HEK293 (cell line): ENCODE results near the gene NID1.
A peak's percentile ranks its signal among the peaks of the same experiment; 100 is the strongest.

ENCODE experiments used
- CTCF ChIA-PET: fragments of 350-600 bp; formaldehyde crosslinking; extraction: SDS; loops from one replicate; lab custom pipeline; 2021; ENCODE audit warnings: antibody characterized with exemption; lab: Yijun Ruan, JAX
- POLR2A ChIA-PET: fragments of 300-600 bp; formaldehyde crosslinking; extraction: SDS; loops from one replicate; lab custom pipeline; 2020; ENCODE audit warnings: antibody characterized with exemption, inconsistent platforms; lab: Yijun Ruan, JAX
- H3K27ac ChIP-seq: fragments of 200-500 bp; sonication (Bioruptor generic); 2 replicates; pipeline ENCODE4 v1.5.1; 2014; ENCODE audit warnings: low read depth, low read length, control low read depth, inconsistent platforms; ENCODE audit errors: extremely low read depth
- H3K36me3 ChIP-seq, 2 experiments: fragments of 200-500 bp in 1 of 2; sonication (Bioruptor generic) in 1 of 2; 1 replicate in 1 of 2; 2 replicates in 1 of 2; pipeline ENCODE4 v1.5.1; 2014 to 2017; ENCODE audit warnings: inconsistent platforms in 2 of 2, low read length in 2 of 2; ENCODE audit not compliant: control insufficient read depth in 2 of 2, insufficient read depth in 1 of 2
- H3K4me1 ChIP-seq: fragments of 200-500 bp; sonication (Bioruptor generic); 2 replicates; pipeline ENCODE4 v1.5.1; 2014; ENCODE audit warnings: mild to moderate bottlenecking, low read length, inconsistent platforms; ENCODE audit not compliant: control insufficient read depth, insufficient read depth
- H3K4me3 ChIP-seq: 2 replicates; pipeline ENCODE4 v1.5.1; 2011; ENCODE audit warnings: low read depth, mild to moderate bottlenecking, control low read depth, low read length, moderate library complexity
- H3K9me3 ChIP-seq: fragments of 200-500 bp; sonication (Bioruptor generic); 2 replicates; pipeline ENCODE4 v1.5.1; 2014; ENCODE audit warnings: low read depth, low read length, inconsistent platforms; ENCODE audit not compliant: control insufficient read depth, insufficient read depth
- BCL11A ChIP-seq: fragments of 450-650 bp; formaldehyde crosslinking; IDR thresholded peaks from 2 replicates; pipeline ENCODE4 v1.5.1; 2016; ENCODE audit warnings: low read depth, missing biosample characterization, missing genetic modification characterization
- GLIS2 ChIP-seq: fragments of 450-650 bp; formaldehyde crosslinking; IDR thresholded peaks from 2 replicates; pipeline ENCODE4 v1.5.1; 2016; ENCODE audit warnings: missing biosample characterization, missing genetic modification characterization
- IKZF3 ChIP-seq: fragments of 450-650 bp; IDR thresholded peaks from 2 replicates; pipeline ENCODE4 v1.5.0; 2018; ENCODE audit warnings: missing biosample characterization, mild to moderate bottlenecking, missing genetic modification characterization, moderate library complexity
- KLF17 ChIP-seq: fragments of 450-650 bp; formaldehyde crosslinking; IDR thresholded peaks from 2 replicates; pipeline ENCODE4 v1.5.1; 2016; ENCODE audit warnings: missing biosample characterization, missing genetic modification characterization
- ZBTB7A ChIP-seq: fragments of 450-650 bp; formaldehyde crosslinking; IDR thresholded peaks from 2 replicates; pipeline ENCODE4 v1.5.1; 2016; ENCODE audit warnings: low read depth, missing biosample characterization, missing genetic modification characterization
- ZNF112 ChIP-seq: fragments of 450-650 bp; formaldehyde crosslinking; IDR thresholded peaks from 2 replicates; pipeline ENCODE4 v1.5.0; 2017; ENCODE audit warnings: missing biosample characterization, missing genetic modification characterization
- ZNF121 ChIP-seq: fragments of 450-650 bp; formaldehyde crosslinking; IDR thresholded peaks from 2 replicates; pipeline ENCODE4 v1.5.1; 2016; ENCODE audit warnings: missing biosample characterization, missing genetic modification characterization
- ZNF174 ChIP-seq: fragments of 450-650 bp; formaldehyde crosslinking; IDR thresholded peaks from 2 replicates; pipeline ENCODE4 v1.5.0; 2017; ENCODE audit warnings: missing biosample characterization, mild to moderate bottlenecking, missing genetic modification characterization
- ZNF24 ChIP-seq: fragments of 450-650 bp; formaldehyde crosslinking; IDR thresholded peaks from 2 replicates; pipeline ENCODE4 v1.5.1; 2016; ENCODE audit warnings: missing biosample characterization, missing genetic modification characterization
- ZNF26 ChIP-seq: fragments of 450-650 bp; formaldehyde crosslinking; IDR thresholded peaks from 2 replicates; pipeline ENCODE4 v1.5.1; 2016; ENCODE audit warnings: missing biosample characterization, missing genetic modification characterization
- ZNF404 ChIP-seq: fragments of 450-650 bp; formaldehyde crosslinking; IDR thresholded peaks from 2 replicates; pipeline ENCODE4 v1.5.1; 2017; ENCODE audit warnings: missing biosample characterization, missing genetic modification characterization
- ZNF549 ChIP-seq: fragments of 450-650 bp; IDR thresholded peaks from 2 replicates; pipeline ENCODE4 v1.5.1; 2018; ENCODE audit warnings: missing biosample characterization, missing genetic modification characterization, mild to moderate bottlenecking, inconsistent platforms, moderate library complexity
- ZNF610 ChIP-seq: fragments of 450-650 bp; formaldehyde crosslinking; IDR thresholded peaks from 2 replicates; pipeline ENCODE4 v1.5.1; 2016; ENCODE audit warnings: missing biosample characterization, missing genetic modification characterization, borderline replicate concordance
- ZNF664 ChIP-seq: fragments of 450-650 bp; formaldehyde crosslinking; IDR thresholded peaks from 2 replicates; pipeline ENCODE4 v1.5.1; 2016; ENCODE audit warnings: missing biosample characterization, missing genetic modification characterization
- ZNF747 ChIP-seq: fragments of 450-650 bp; formaldehyde crosslinking; IDR thresholded peaks from 2 replicates; pipeline ENCODE4 v1.5.1; 2016; ENCODE audit warnings: missing biosample characterization, missing genetic modification characterization
- ZNF768 ChIP-seq: fragments of 450-650 bp; formaldehyde crosslinking; IDR thresholded peaks from 2 replicates; pipeline ENCODE4 v1.5.1; 2018; ENCODE audit warnings: missing biosample characterization, mild to moderate bottlenecking, missing genetic modification characterization
- TF ChIP-seq, protein P1 (sequence below): fragments of 450-650 bp; formaldehyde crosslinking; IDR thresholded peaks from 2 replicates; pipeline ENCODE4 v1.5.1; 2016; ENCODE audit warnings: missing biosample characterization, missing genetic modification characterization
- TF ChIP-seq, protein P2 (sequence below): fragments of 450-650 bp; formaldehyde crosslinking; IDR thresholded peaks from 2 replicates; pipeline ENCODE4 v1.5.1; 2017; ENCODE audit warnings: missing biosample characterization, missing genetic modification characterization
- TF ChIP-seq, protein P3 (sequence below): fragments of 450-650 bp; formaldehyde crosslinking; IDR thresholded peaks from 2 replicates; pipeline ENCODE4 v1.5.1; 2016; ENCODE audit warnings: missing biosample characterization, missing genetic modification characterization
- TF ChIP-seq, protein P4 (sequence below): fragments of 450-650 bp; formaldehyde crosslinking; IDR thresholded peaks from 2 replicates; pipeline ENCODE4 v1.5.1; 2016; ENCODE audit warnings: missing biosample characterization, missing genetic modification characterization

The NID1 gene

GRCh38 chr1:236063919-236064673 is 794 bp downstream of the NID1 start (continued):
- TF ChIP-seq, protein P1, sequence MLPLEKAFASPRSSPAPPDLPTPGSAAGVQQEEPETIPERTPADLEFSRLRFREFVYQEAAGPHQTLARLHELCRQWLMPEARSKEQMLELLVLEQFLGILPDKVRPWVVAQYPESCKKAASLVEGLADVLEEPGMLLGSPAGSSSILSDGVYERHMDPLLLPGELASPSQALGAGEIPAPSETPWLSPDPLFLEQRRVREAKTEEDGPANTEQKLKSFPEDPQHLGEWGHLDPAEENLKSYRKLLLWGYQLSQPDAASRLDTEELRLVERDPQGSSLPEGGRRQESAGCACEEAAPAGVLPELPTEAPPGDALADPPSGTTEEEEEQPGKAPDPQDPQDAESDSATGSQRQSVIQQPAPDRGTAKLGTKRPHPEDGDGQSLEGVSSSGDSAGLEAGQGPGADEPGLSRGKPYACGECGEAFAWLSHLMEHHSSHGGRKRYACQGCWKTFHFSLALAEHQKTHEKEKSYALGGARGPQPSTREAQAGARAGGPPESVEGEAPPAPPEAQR (tag by site-specific recombination), result no peak

DNA sequence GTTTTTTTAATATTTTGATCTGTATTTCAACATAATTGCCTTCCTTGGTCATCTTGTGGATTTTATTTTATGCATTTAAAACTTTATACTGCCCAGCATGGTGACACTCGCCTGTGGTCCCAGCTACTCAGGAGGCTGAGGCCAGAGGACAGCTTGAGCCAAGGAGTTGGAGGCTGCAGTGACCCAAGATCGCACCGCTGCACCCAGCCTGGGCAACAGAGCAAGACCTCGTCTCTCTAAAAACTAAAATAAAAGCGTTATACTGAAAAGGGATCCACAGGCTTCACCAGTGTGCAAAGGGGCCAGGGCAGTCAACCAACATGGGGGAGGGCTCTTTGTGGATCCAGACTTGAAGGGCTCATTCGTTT is 1.4 kb downstream of the NID1 start:
- H3K36me3 ChIP-seq, result peaks cover 3 to 4% of the 10 kb centered on the region in 2 experiments; a peak in 2 of 3 replicates
- ChIA-PET CTCF (interaction anchor here (0.7 to 1.4 kb wide), 3 partner anchors 10 to 454 kb away, joined by 3 to 6 read pairs (median 4); no protein-coding TSS in a partner anchor), POLR2A (interaction anchor here (0.6 to 1.5 kb wide), 3 partner anchors 91 to 559 kb away, joined by 3 to 4 read pairs (median 4); partner anchors contain the start of gene B3GALNT2)
- TF ChIP-seq BCL11A (tag by site-specific recombination) (no peak), ZNF404 (tag by site-specific recombination) (no peak), ZNF664 (tag by site-specific recombination) (no peak), ZNF121 (tag by site-specific recombination) (peak; percentile 95), ZNF610 (tag by site-specific recombination) (0 out of 2 replicates have a peak, but pooled peaks have one; percentile 1), IKZF3 (tag by site-specific recombination) (no peak), ZNF768 (tag by site-specific recombination) (no peak)
- TF ChIP-seq, protein P2, sequence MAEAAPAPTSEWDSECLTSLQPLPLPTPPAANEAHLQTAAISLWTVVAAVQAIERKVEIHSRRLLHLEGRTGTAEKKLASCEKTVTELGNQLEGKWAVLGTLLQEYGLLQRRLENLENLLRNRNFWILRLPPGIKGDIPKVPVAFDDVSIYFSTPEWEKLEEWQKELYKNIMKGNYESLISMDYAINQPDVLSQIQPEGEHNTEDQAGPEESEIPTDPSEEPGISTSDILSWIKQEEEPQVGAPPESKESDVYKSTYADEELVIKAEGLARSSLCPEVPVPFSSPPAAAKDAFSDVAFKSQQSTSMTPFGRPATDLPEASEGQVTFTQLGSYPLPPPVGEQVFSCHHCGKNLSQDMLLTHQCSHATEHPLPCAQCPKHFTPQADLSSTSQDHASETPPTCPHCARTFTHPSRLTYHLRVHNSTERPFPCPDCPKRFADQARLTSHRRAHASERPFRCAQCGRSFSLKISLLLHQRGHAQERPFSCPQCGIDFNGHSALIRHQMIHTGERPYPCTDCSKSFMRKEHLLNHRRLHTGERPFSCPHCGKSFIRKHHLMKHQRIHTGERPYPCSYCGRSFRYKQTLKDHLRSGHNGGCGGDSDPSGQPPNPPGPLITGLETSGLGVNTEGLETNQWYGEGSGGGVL, result no peak
- H3K27ac ChIP-seq, result peak overlapping the region; percentile 74; the same call in 1 of the 2 replicates
- peak overlapping the region; percentile 82 for H3K4me3 ChIP-seq
- H3K9me3 ChIP-seq, result no peaks in the 10 kb centered on the region
- peaks cover 2% of the 10 kb centered on the region; the same call in 1 of the 2 replicates for H3K4me1 ChIP-seq

DNA sequence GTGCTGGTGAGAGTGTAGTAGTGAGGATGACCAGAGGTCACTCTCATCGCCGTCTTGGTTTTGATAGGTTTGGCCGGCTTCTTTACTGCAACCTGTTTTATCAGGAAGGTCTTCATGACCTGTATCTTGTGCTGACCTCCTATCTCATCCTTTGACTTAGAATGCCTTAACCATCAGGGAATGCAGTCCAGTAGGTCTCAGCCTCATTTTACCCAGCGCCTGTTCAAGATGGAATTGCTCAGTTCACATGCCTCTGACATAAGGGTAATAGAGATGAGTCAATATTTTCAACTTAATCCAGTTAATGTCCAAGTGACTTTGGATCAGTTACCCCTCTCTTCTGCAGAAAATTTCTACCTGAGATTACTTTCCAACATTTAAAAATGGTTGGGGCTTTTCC is 4.6 kb downstream of the NID1 start:
- TF ChIP-seq ZBTB7A (no peak), KLF17 (tag by site-specific recombination) (no peak), GLIS2 (tag by site-specific recombination) (no peak), ZNF174 (tag by site-specific recombination) (no peak), ZNF747 (tag by site-specific recombination) (no peak), ZNF112 (no peak), ZNF26 (tag by site-specific recombination) (no peak), ZNF549 (tag by site-specific recombination) (no peak), ZNF24 (tag by site-specific recombination) (no peak)
- TF ChIP-seq, protein P3, sequence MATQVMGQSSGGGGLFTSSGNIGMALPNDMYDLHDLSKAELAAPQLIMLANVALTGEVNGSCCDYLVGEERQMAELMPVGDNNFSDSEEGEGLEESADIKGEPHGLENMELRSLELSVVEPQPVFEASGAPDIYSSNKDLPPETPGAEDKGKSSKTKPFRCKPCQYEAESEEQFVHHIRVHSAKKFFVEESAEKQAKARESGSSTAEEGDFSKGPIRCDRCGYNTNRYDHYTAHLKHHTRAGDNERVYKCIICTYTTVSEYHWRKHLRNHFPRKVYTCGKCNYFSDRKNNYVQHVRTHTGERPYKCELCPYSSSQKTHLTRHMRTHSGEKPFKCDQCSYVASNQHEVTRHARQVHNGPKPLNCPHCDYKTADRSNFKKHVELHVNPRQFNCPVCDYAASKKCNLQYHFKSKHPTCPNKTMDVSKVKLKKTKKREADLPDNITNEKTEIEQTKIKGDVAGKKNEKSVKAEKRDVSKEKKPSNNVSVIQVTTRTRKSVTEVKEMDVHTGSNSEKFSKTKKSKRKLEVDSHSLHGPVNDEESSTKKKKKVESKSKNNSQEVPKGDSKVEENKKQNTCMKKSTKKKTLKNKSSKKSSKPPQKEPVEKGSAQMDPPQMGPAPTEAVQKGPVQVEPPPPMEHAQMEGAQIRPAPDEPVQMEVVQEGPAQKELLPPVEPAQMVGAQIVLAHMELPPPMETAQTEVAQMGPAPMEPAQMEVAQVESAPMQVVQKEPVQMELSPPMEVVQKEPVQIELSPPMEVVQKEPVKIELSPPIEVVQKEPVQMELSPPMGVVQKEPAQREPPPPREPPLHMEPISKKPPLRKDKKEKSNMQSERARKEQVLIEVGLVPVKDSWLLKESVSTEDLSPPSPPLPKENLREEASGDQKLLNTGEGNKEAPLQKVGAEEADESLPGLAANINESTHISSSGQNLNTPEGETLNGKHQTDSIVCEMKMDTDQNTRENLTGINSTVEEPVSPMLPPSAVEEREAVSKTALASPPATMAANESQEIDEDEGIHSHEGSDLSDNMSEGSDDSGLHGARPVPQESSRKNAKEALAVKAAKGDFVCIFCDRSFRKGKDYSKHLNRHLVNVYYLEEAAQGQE (tag by site-specific recombination), result no peak
- TF ChIP-seq, protein P4, sequence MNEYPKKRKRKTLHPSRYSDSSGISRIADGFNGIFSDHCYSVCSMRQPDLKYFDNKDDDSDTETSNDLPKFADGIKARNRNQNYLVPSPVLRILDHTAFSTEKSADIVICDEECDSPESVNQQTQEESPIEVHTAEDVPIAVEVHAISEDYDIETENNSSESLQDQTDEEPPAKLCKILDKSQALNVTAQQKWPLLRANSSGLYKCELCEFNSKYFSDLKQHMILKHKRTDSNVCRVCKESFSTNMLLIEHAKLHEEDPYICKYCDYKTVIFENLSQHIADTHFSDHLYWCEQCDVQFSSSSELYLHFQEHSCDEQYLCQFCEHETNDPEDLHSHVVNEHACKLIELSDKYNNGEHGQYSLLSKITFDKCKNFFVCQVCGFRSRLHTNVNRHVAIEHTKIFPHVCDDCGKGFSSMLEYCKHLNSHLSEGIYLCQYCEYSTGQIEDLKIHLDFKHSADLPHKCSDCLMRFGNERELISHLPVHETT (tag by site-specific recombination), result no peak
- TF ChIP-seq, all 188 proteins: peak for 0
- Histone ChIP-seq H3K4me1 (peaks cover 12% of the 10 kb centered on the region), H3K9me3 (no peaks in the 10 kb centered on the region), H3K36me3 (peaks cover 3 to 4% of the 10 kb centered on the region in 2 experiments; a peak in 2 of 3 replicates), H3K27ac (no peak overlapping the region), H3K4me3 (no peak overlapping the region)
- ChIA-PET POLR2A (no interaction called here), CTCF (no interaction called here)
